ENCODE measurements around the gene HDAC9.

- TF ChIP-seq, protein P1, sequence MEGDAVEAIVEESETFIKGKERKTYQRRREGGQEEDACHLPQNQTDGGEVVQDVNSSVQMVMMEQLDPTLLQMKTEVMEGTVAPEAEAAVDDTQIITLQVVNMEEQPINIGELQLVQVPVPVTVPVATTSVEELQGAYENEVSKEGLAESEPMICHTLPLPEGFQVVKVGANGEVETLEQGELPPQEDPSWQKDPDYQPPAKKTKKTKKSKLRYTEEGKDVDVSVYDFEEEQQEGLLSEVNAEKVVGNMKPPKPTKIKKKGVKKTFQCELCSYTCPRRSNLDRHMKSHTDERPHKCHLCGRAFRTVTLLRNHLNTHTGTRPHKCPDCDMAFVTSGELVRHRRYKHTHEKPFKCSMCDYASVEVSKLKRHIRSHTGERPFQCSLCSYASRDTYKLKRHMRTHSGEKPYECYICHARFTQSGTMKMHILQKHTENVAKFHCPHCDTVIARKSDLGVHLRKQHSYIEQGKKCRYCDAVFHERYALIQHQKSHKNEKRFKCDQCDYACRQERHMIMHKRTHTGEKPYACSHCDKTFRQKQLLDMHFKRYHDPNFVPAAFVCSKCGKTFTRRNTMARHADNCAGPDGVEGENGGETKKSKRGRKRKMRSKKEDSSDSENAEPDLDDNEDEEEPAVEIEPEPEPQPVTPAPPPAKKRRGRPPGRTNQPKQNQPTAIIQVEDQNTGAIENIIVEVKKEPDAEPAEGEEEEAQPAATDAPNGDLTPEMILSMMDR (IDR thresholded peaks at IDR 0.05): no peak
- no peak for TF ChIP-seq POLR2AphosphoS5 (IDR thresholded peaks at IDR 0.05)
Observed at GRCh38 chr7:18788026-18788425, 292.5 kb downstream of the HDAC9 start.

Data from prostate gland (tissue), 2 donors.